Type B pancreatic cell (in vitro differentiated cells): ENCODE data around the gene ORMDL3. TPM values are rescaled to one million over a fixed set of nuclear protein-coding genes. Genes with fewer than 3 reads are reported as not detected.
"Not testable (repeated sequence)": the region's sequence is repeated elsewhere in the genome, so short reads cannot be mapped to it uniquely, and the experiment has no call there.

Source experiments
- DNase-seq: peaks from one replicate; pipeline ENCODE4 v3.0.0; 2021; ENCODE audit warnings: mixed read lengths; ENCODE audit not compliant: unreplicated experiment; ENCODE audit errors: extremely low spot score
- H3K27ac Mint-ChIP-seq: 2 replicates; pipeline ENCODE4 v1.8.0; 2021; ENCODE audit warnings: mild to moderate bottlenecking, mixed read lengths
- H3K27me3 Mint-ChIP-seq: 2 replicates; pipeline ENCODE4 v1.8.0; 2021; ENCODE audit warnings: mixed read lengths
- H3K36me3 Mint-ChIP-seq: 2 replicates; pipeline ENCODE4 v1.8.0; 2021; ENCODE audit warnings: mixed read lengths
- H3K4me1 Mint-ChIP-seq: one replicate; pipeline ENCODE4 v1.8.0; 2021; ENCODE audit warnings: mixed read lengths; ENCODE audit not compliant: unreplicated experiment
- H3K4me3 Mint-ChIP-seq: 2 replicates; pipeline ENCODE4 v1.8.0; 2021; ENCODE audit warnings: mild to moderate bottlenecking, mixed read lengths
- H3K9me3 Mint-ChIP-seq: 2 replicates; pipeline ENCODE4 v1.8.0; 2021; ENCODE audit warnings: mixed read lengths
- total RNA-seq: library from RNA; stranded (reverse); gene quantifications from 2 replicates; pipeline ENCODE4 v1.2.1, GENCODE V29; 2021; ENCODE audit warnings: low replicate concordance
- TF ChIP-seq, protein P1 (sequence below): fragments of 200-600 bp; sonication (generic); conservative IDR thresholded peaks from 2 replicates; pipeline ENCODE4 v1.5.0; 2021; ENCODE audit warnings: antibody characterized with exemption, mild to moderate bottlenecking

The ORMDL3 gene
- total RNA-seq, 1 donor from 2014 or later = 59.8 TPM

DNA sequence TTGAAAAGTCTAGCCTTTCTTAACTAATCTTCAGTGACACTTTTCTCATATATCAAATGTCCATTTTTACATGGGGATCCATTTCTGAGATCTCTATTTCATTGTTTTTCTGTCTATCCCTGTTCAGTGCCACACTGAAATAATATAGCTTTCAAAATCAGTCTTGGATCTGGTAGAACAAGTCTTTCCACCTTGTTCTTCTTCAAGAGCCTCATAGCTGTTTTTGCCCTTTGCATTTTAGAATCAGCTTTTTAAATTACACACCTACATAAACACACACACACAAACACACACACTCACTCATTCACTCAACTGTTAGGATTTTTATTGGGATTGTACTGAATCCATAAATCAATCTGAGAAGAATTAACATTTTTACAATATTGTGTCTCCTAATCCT lies 28.2 kb downstream of the ORMDL3 start:
- TF ChIP-seq, protein P1, sequence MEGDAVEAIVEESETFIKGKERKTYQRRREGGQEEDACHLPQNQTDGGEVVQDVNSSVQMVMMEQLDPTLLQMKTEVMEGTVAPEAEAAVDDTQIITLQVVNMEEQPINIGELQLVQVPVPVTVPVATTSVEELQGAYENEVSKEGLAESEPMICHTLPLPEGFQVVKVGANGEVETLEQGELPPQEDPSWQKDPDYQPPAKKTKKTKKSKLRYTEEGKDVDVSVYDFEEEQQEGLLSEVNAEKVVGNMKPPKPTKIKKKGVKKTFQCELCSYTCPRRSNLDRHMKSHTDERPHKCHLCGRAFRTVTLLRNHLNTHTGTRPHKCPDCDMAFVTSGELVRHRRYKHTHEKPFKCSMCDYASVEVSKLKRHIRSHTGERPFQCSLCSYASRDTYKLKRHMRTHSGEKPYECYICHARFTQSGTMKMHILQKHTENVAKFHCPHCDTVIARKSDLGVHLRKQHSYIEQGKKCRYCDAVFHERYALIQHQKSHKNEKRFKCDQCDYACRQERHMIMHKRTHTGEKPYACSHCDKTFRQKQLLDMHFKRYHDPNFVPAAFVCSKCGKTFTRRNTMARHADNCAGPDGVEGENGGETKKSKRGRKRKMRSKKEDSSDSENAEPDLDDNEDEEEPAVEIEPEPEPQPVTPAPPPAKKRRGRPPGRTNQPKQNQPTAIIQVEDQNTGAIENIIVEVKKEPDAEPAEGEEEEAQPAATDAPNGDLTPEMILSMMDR = no peak
- no peak for DNase-seq
- Mint-ChIP-seq H3K9me3 (peaks cover 6% of the 10 kb centered on the region), H3K4me1 (no peaks in the 10 kb centered on the region), H3K27me3 (peaks cover 4% of the 10 kb centered on the region), H3K36me3 (peaks cover 4% of the 10 kb centered on the region), H3K27ac (peak overlapping the region; percentile 73), H3K4me3 (peak overlapping the region; percentile 30)

GRCh38 chr17:39898088-39898487 lies 29.3 kb downstream of the ORMDL3 start:
- H3K27me3 Mint-ChIP-seq = peaks cover 4% of the 10 kb centered on the region
- TF ChIP-seq, protein P1 = no peak
- H3K27ac Mint-ChIP-seq = no peak overlapping the region
- H3K9me3 Mint-ChIP-seq = peaks cover 6% of the 10 kb centered on the region
- DNase-seq = no peak
- H3K36me3 Mint-ChIP-seq = peaks cover 4% of the 10 kb centered on the region
- no peaks in the 10 kb centered on the region for H3K4me1 Mint-ChIP-seq
- H3K4me3 Mint-ChIP-seq = no peak overlapping the region

- Mint-ChIP-seq H3K27me3 (peaks cover 20% of the 10 kb centered on the region), H3K9me3 (peaks cover 6% of the 10 kb centered on the region), H3K4me3 (no peak overlapping the region), H3K4me1 (no peaks in the 10 kb centered on the region), H3K27ac (no peak overlapping the region), H3K36me3 (peaks cover 4% of the 10 kb centered on the region)
- no peak for DNase-seq
- TF ChIP-seq, protein P1 = no peak
These were observed 32.6 kb downstream of the ORMDL3 start for GRCh38 chr17:39894681-39895376.

GRCh38 chr17:39889200-39889599 lies 38.2 kb downstream of the ORMDL3 start:
- peaks cover 44% of the 10 kb centered on the region for H3K27me3 Mint-ChIP-seq
- H3K27ac Mint-ChIP-seq = no peak overlapping the region
- no peaks in the 10 kb centered on the region for H3K9me3 Mint-ChIP-seq
- no peak overlapping the region for H3K4me3 Mint-ChIP-seq
- TF ChIP-seq, protein P1 = no peak
- no peaks in the 10 kb centered on the region for H3K36me3 Mint-ChIP-seq
- no peak for DNase-seq
- H3K4me1 Mint-ChIP-seq = no peaks in the 10 kb centered on the region

DNA sequence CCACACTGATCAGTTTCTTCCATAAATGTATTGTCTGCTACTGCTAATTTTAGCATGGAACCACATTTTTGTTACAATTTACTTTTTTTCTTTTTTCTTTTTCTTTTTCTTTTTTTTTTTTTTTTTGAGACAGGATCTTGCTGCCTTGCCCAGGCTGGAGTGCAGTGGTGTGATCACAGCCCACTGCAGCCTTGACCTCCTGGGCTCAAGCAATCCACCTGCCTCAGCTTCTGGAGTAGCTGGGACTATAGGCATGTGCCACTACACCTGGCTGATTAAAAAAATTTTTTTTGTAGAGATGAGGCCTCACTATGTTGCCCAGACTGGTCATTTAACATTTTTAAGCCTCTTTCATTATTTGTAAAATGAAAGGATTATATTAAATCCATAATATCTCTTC lies 40.3 kb downstream of the ORMDL3 start:
- H3K27me3 Mint-ChIP-seq = peaks cover 38% of the 10 kb centered on the region

DNA sequence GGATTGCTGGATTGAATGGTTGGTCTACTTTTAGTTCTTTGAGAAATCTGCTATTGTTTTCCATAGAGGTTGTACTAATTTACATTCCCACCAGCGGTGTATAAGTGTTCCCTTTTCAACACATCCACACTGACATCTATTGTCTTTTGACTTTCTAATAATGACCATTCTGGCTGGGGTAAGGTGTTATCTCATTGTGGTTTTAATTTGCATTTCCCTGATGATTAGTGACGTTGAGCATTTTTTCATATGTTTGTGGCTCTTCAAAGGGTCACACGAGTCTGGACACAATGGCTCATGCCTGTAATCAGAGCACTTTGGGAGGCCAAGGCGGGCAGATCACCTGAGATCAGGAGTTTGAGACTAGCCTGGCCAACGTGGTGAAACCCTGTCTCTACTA lies 41.3 kb downstream of the ORMDL3 start:
- not testable (repeated sequence) for H3K9me3 Mint-ChIP-seq, H3K4me1 Mint-ChIP-seq, H3K36me3 Mint-ChIP-seq, H3K27ac Mint-ChIP-seq, DNase-seq, H3K4me3 Mint-ChIP-seq
- H3K27me3 Mint-ChIP-seq = peaks cover 37% of the 10 kb centered on the region

More for the DNA sequence above, 40.3 kb downstream of the ORMDL3 start:
- TF ChIP-seq, protein P1 = no peak
- Mint-ChIP-seq H3K4me1 (no peaks in the 10 kb centered on the region), H3K4me3 (no peak overlapping the region), H3K9me3 (no peaks in the 10 kb centered on the region), H3K27ac (no peak overlapping the region), H3K36me3 (no peaks in the 10 kb centered on the region)
- DNase-seq = no peak
